HL-60 (cell line): ENCODE results near the gene MRGPRF.

ENCODE experiments used
- CTCF ChIP-seq: IDR thresholded peaks from one replicate; pipeline ENCODE4 v1.5.1; 2011; ENCODE audit warnings: low read length, control low read depth, inconsistent platforms; ENCODE audit not compliant: insufficient read depth
- POLR2AphosphoS5 ChIP-seq: IDR thresholded peaks from 2 replicates; pipeline ENCODE4 v1.6.1; 2012; ENCODE audit warnings: low read depth

DNA sequence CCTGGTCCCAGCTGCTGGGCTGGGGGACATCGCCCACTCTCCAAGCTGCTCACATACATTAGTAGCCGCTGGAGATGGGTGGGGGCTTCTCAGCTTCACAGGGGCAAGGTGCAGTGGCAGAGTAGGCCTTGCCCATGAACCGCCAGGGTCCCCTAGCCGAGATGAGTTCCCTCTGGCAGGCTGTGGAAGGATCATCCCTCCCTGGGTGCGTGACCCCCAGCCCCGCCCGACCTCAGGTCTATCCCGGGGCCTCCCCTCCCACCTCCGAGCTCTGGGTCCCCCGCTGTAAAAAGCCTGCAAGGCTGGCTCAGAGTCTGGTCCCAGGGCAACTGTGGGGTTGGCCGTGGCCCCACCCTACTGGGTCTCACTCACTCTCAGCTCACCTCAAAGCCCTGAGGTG lies 20.4 kb upstream of the MRGPRF start:
- no peak for TF ChIP-seq CTCF
- no peak for TF ChIP-seq POLR2AphosphoS5
